ENCODE results near the gene SOCS2. TPM values are rescaled to one million over a fixed set of nuclear protein-coding genes. Genes with fewer than 3 reads are reported as not detected.

Gene SOCS2
- total and polyA plus RNA-seq, 2 of the 13 experiments (the other 11 are each of a cell fraction or from before 2014, with no cell fraction given): 0.62 to 1.5 TPM

DNA sequence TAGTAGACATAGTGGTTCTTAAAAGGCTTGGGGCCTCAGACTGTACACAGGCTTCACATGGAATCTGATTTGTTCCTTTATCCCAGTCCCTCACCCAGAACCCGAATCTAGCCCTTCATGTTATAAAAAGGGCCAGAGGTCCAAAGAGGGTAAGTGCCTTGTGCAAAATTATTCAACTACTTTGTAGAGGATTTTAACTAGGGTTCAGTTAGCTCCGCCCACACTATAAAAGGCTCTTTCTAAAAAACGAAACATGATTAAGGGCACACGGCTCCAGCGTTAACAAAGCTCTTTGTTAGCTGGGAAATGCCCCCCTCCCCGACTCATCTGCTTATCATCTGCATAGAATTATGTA is 3.2 kb upstream of the SOCS2 start:
- TF ChIP-seq ZNF879 (CRISPR knock-in tag; IDR thresholded peaks at IDR 0.05) (no peak), SIX1 (CRISPR knock-in tag; IDR thresholded peaks at IDR 0.05; ENCODE audit: borderline replicate concordance) (0 out of 2 replicates have a peak, but pooled peaks have one; percentile 0)
- ATAC-seq (no peak), FAIRE-seq (no peak), DNase-seq (ENCODE audit: low spot score) (no peak)
- CTCF ChIA-PET (ENCODE audit: low intra/inter-chr PET ratio, low total read pairs): interaction anchor here (0.8 to 1.2 kb wide), 4 partner anchors 66 to 533 kb away, joined by 3 to 5 read pairs (median 4); no protein-coding TSS in a partner anchor
- WGBS (ENCODE audit: low lambda C conversion rate): 14% methylated on average over 6 of the region's 6 CpGs
- Histone ChIP-seq H3K4me2 (ENCODE audit: low read depth, low read length) (peak overlapping the region; percentile 97), H4K20me1 (ENCODE audit: insufficient read depth, low read length) (no peaks in the 10 kb centered on the region), H3K9ac (ENCODE audit: insufficient read depth, low read depth, low read length) (0 out of 2 replicates have a peak overlapping the region, but pooled peaks have one; percentile 7), H3K9me3 (ENCODE audit: low read length) (no peaks in the 10 kb centered on the region), H2AFZ (ENCODE audit: low read length) (no peak overlapping the region), H3K27ac (ENCODE audit: extremely low read length, insufficient read depth, low read length) (no peak overlapping the region), H3K4me3 (replicated peaks in 1 of 3; ENCODE audit: insufficient read depth in 1 of 3, low read depth in 2 of 3, low read length in 3 of 3) (peak overlapping the region; percentile 64 to 81 (median 71)), H3K79me2 (ENCODE audit: insufficient read depth, low read length) (no peaks in the 10 kb centered on the region), H3K27me3 (ENCODE audit: control insufficient read depth in 1 of 2, insufficient read depth in 2 of 2, low read length in 2 of 2) (peaks cover 3 to 24% of the 10 kb centered on the region in 2 experiments; a peak in 4 of 5 replicates), H3K4me1 (ENCODE audit: insufficient read depth, low read length) (peaks cover 30% of the 10 kb centered on the region), H3K36me3 (replicated peaks in 1 of 2; ENCODE audit: control insufficient read depth in 1 of 2, insufficient read depth in 2 of 2, low read length in 2 of 2) (no peaks in the 10 kb centered on the region)
- in situ Hi-C loops (cut with HindIII; ENCODE audit: extremely low pct_ligation_motif_present, low pct_unique_long_range_greater_than_20kb): loop anchor here (10.0 kb wide), 1 partner anchor 64 kb away; no protein-coding TSS in a partner anchor
- intact Hi-C loops (cut with micrococcal nuclease; ENCODE audit: unreplicated experiment): loop anchor here (1.0 to 5.0 kb wide), 4 partner anchors 108 to 533 kb away; partner anchors contain the start of gene CRADD
- BruUV-seq (replicated peaks): no TSS peak
- POLR2A ChIA-PET: interaction anchor here (1.1 to 1.3 kb wide), 3 partner anchors 42 to 533 kb away, joined by 3 to 7 read pairs (median 3); partner anchors contain the start of gene CRADD

DNA sequence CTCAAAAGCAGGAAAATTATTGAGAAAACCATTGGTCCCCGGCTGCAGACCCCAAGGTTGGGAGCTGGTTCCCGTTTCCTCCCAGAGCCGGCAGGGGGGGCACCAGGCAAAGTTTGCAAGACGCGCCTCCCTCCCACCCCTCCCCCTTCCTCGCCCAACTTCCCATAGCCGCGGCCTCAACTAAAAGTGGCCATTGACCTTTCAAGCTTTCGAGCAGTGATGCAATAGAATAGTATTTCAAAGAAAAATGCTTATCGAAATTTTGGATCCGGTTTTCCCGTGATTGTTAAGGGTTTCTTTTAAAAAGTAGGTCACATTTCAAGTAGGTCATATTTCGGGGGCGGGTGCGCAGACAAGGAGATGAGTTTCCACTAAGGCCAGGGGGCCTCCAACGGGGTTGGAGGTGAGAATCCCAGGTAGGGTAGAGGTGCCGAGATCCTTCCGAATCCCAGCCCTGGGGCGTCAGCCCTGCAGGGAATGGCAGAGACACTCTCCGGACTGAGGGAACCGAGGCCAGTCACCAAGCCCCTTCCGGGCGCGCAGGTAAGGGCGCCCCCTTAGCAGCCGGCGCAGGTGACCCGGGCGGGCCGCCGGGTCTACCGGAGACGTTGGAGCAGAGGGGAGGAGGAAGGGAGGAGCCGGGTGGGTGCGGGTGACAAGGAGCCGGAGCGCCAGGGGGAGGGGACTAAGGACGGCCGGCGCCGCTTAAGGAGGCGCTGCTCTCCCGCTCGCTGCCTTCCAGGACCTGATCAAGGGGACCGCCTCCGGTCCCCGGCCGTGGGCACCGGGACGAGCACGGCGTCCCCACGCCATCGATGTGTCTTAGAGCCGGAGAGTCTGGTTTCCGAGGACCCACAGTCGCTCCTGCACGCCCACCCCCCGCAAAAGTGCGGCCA is 2.6 kb upstream of the SOCS2 start:
- H3K4me3 ChIP-seq (replicated peaks in 1 of 3; ENCODE audit: insufficient read depth in 1 of 3, low read depth in 2 of 3, low read length in 3 of 3): peak overlapping the region; percentile 64 to 81 (median 71)
- peaks cover 24% of the 10 kb centered on the region for H3K4me1 ChIP-seq (ENCODE audit: insufficient read depth, low read length)
- no peaks in the 10 kb centered on the region for H3K9me3 ChIP-seq (ENCODE audit: low read length)
- ATAC-seq (peak; percentile 62), FAIRE-seq (peak; percentile 63), DNase-seq (ENCODE audit: low spot score) (peak; percentile 80)
- POLR2A ChIA-PET: interaction anchor here (1.1 to 1.3 kb wide), 3 partner anchors 42 to 532 kb away, joined by 3 to 7 read pairs (median 3); partner anchors contain the start of gene CRADD
- in situ Hi-C loops (cut with HindIII; ENCODE audit: extremely low pct_ligation_motif_present, low pct_unique_long_range_greater_than_20kb) (loop anchor here (5.0 to 10.0 kb wide), 3 partner anchors 65 to 532 kb away; no protein-coding TSS in a partner anchor), intact Hi-C loops (cut with micrococcal nuclease; ENCODE audit: unreplicated experiment) (loop anchor here (1.0 to 5.0 kb wide), 5 partner anchors 93 to 532 kb away; partner anchors contain the start of gene CRADD)
- peak overlapping the region; percentile 55 for H3K9ac ChIP-seq (ENCODE audit: insufficient read depth, low read depth, low read length)
- H3K36me3 ChIP-seq (replicated peaks in 1 of 2; ENCODE audit: control insufficient read depth in 1 of 2, insufficient read depth in 2 of 2, low read length in 2 of 2): no peaks in the 10 kb centered on the region
- H2AFZ ChIP-seq (ENCODE audit: low read length): no peak overlapping the region
- BruUV-seq (replicated peaks): no TSS peak
- H3K4me2 ChIP-seq (ENCODE audit: low read depth, low read length): peak overlapping the region; percentile 97
- WGBS (ENCODE audit: low lambda C conversion rate): under 1% methylated on average over 33 of the region's 60 CpGs
- H3K79me2 ChIP-seq (ENCODE audit: insufficient read depth, low read length): no peaks in the 10 kb centered on the region
- H3K27me3 ChIP-seq (ENCODE audit: control insufficient read depth in 1 of 2, insufficient read depth in 2 of 2, low read length in 2 of 2): peaks cover 3 to 24% of the 10 kb centered on the region in 2 experiments; a peak in 4 of 5 replicates
- CTCF ChIA-PET (ENCODE audit: low intra/inter-chr PET ratio, low total read pairs): interaction anchor here (0.8 to 1.6 kb wide), 5 partner anchors 67 to 532 kb away, joined by 3 to 5 read pairs (median 4); no protein-coding TSS in a partner anchor
- no peaks in the 10 kb centered on the region for H4K20me1 ChIP-seq (ENCODE audit: insufficient read depth, low read length)
- H3K27ac ChIP-seq (ENCODE audit: extremely low read length, insufficient read depth, low read length): no peak overlapping the region
- TF ChIP-seq, protein P1, sequence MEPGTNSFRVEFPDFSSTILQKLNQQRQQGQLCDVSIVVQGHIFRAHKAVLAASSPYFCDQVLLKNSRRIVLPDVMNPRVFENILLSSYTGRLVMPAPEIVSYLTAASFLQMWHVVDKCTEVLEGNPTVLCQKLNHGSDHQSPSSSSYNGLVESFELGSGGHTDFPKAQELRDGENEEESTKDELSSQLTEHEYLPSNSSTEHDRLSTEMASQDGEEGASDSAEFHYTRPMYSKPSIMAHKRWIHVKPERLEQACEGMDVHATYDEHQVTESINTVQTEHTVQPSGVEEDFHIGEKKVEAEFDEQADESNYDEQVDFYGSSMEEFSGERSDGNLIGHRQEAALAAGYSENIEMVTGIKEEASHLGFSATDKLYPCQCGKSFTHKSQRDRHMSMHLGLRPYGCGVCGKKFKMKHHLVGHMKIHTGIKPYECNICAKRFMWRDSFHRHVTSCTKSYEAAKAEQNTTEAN (CRISPR knock-in tag; conservative IDR thresholded peaks at IDR 0.05): no peak
- TF ChIP-seq FOXM1 (CRISPR knock-in tag; IDR thresholded peaks at IDR 0.05) (no peak), ZNF83 (CRISPR knock-in tag; IDR thresholded peaks at IDR 0.05; ENCODE audit: borderline replicate concordance) (no peak), ZNF772 (CRISPR knock-in tag; IDR thresholded peaks at IDR 0.05) (peak; percentile 30; the same call in 1 of the 2 replicates), ZNF501 (CRISPR knock-in tag; IDR thresholded peaks at IDR 0.05) (0 out of 2 replicates have a peak, but pooled peaks have one; percentile 13), ZNF253 (CRISPR knock-in tag; IDR thresholded peaks at IDR 0.05; ENCODE audit: borderline replicate concordance) (no peak)
- TF ChIP-seq, protein P2, sequence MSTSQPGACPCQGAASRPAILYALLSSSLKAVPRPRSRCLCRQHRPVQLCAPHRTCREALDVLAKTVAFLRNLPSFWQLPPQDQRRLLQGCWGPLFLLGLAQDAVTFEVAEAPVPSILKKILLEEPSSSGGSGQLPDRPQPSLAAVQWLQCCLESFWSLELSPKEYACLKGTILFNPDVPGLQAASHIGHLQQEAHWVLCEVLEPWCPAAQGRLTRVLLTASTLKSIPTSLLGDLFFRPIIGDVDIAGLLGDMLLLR (CRISPR knock-in tag; IDR thresholded peaks at IDR 0.05): no peak
- TF ChIP-seq, protein P3, sequence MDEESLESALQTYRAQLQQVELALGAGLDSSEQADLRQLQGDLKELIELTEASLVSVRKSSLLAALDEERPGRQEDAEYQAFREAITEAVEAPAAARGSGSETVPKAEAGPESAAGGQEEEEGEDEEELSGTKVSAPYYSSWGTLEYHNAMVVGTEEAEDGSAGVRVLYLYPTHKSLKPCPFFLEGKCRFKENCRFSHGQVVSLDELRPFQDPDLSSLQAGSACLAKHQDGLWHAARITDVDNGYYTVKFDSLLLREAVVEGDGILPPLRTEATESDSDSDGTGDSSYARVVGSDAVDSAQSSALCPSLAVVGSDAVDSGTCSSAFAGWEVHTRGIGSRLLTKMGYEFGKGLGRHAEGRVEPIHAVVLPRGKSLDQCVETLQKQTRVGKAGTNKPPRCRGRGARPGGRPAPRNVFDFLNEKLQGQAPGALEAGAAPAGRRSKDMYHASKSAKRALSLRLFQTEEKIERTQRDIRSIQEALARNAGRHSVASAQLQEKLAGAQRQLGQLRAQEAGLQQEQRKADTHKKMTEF (CRISPR knock-in tag; IDR thresholded peaks at IDR 0.05): peak; percentile 32; the same call in 1 of the 2 replicates
